ENCODE measurements around the gene CACNA1D. TPM values are rescaled to one million over a fixed set of nuclear protein-coding genes. Genes with fewer than 3 reads are reported as not detected.

The CACNA1D gene
- total and polyA plus RNA-seq, 2 donors (not counting 3 experiments of a cell fraction or from before 2014, with no cell fraction given) = 0.06 TPM; not detected in 1

DNA sequence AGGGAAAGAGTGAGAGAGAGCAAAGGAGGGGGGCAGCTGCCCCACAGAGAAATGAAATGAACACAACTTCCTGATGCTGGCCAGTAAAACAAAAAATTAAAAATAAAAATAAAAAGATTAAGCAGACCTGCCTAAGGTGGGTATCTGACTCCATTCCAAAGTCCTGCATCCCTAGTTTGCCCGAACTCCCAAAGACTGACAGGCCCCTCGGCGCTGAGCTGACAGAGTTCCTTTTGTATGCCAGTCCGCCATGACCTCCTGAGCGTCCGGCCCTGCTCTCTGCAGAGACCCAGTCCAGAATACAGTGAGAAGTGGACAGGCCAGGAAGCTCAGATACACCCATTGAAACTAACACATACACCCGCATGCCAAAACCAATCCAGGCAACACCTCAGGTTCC lies 296.9 kb downstream of the CACNA1D start:
- no peaks in the 10 kb centered on the region for H3K79me2 ChIP-seq (ENCODE audit: control insufficient read depth, insufficient read depth, low read length)
- intact Hi-C loops (cut with micrococcal nuclease) = no loop called here
- H3K9me1 ChIP-seq (replicated peaks; ENCODE audit: control insufficient read depth, extremely low read depth, insufficient read depth, low read length) = no peaks in the 10 kb centered on the region
- no peaks in the 10 kb centered on the region for H3K4me1 ChIP-seq (ENCODE audit: control insufficient read depth, extremely low read depth, insufficient read depth, low read length)
- dilution Hi-C loops (cut with MboI; ENCODE audit: extremely low pct_ligation_motif_present, low sequenced_read_pairs) = no loop called here
- no peak overlapping the region for H2AFZ ChIP-seq (ENCODE audit: low read depth, low read length)
- POLR2A ChIA-PET = no interaction called here
- no peak overlapping the region for H3K9ac ChIP-seq (replicated peaks; ENCODE audit: extremely low read depth, insufficient read depth, low read length)
- CTCF ChIA-PET = no interaction called here
- no peaks in the 10 kb centered on the region for H4K20me1 ChIP-seq (replicated peaks; ENCODE audit: control insufficient read depth, extremely low read depth, insufficient read depth, low read length)
- no TSS peak for BruUV-seq (replicated peaks)
- no peak overlapping the region for H3K4me2 ChIP-seq (ENCODE audit: insufficient read depth, low read length)
- no peak for FAIRE-seq
- H3K9me3 ChIP-seq (replicated peaks; ENCODE audit: control insufficient read depth, insufficient read depth, low read length) = no peaks in the 10 kb centered on the region
- no peak for DNase-seq (ENCODE audit: low read depth, low spot score)
- no peaks in the 10 kb centered on the region for H3K36me3 ChIP-seq (ENCODE audit: control insufficient read depth in 2 of 2, extremely low read depth in 1 of 2, insufficient read depth in 2 of 2, low read length in 2 of 2)
- TF ChIP-seq MYC (IDR thresholded peaks at IDR 0.05; ENCODE audit: low read depth, low read length) (no peak), GATA2 (IDR thresholded peaks at IDR 0.05; ENCODE audit: insufficient read depth, insufficient read length, low read depth, low read length) (no peak), POLR2AphosphoS5 (IDR thresholded peaks at IDR 0.05; ENCODE audit: insufficient read depth, low read depth, low read length) (no peak)
- no peaks in the 10 kb centered on the region for H3K27me3 ChIP-seq (ENCODE audit: control insufficient read depth in 2 of 2, insufficient read depth in 2 of 2, low read length in 2 of 2)
- no peak overlapping the region for H3K4me3 ChIP-seq (replicated peaks in 1 of 3; ENCODE audit: insufficient read depth in 1 of 3, low read depth in 1 of 3, low read length in 3 of 3)
- H3K27ac ChIP-seq (ENCODE audit: insufficient read depth, low read depth, low read length) = no peak overlapping the region

DNA sequence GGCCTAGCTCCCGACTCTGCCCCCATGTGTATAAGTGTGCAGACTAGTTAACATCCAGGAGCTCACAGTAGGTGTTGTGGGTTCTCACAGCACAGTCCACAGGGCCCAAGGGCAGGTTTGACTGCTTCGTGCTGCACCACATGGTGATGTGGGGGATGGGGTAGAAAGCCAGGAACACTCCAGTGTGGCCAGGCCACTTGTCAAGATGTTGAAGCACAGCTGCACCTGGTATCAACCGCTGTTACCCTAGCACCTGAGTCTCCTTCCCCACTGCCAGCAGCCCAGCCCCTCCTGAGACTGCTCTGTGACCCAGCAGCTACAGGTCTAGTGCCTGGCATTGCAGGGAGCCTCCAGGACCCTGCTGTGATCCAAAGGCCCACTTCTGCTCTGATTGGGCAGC lies 298.5 kb downstream of the CACNA1D start:
- H3K36me3 ChIP-seq (ENCODE audit: control insufficient read depth in 2 of 2, extremely low read depth in 1 of 2, insufficient read depth in 2 of 2, low read length in 2 of 2) = no peaks in the 10 kb centered on the region
- no peaks in the 10 kb centered on the region for H3K27me3 ChIP-seq (ENCODE audit: control insufficient read depth in 2 of 2, insufficient read depth in 2 of 2, low read length in 2 of 2)
- no peak for TF ChIP-seq JUN (IDR thresholded peaks at IDR 0.05; ENCODE audit: borderline replicate concordance, insufficient read depth, insufficient read length, low read depth)
- no peak for TF ChIP-seq POLR2A (IDR thresholded peaks at IDR 0.05; ENCODE audit: low read depth, low read length)
- TF ChIP-seq, protein P1, sequence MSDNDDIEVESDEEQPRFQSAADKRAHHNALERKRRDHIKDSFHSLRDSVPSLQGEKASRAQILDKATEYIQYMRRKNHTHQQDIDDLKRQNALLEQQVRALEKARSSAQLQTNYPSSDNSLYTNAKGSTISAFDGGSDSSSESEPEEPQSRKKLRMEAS (IDR thresholded peaks at IDR 0.05; ENCODE audit: insufficient read depth, insufficient read length) = no peak
- TF ChIP-seq EZH2 (IDR thresholded peaks at IDR 0.05; ENCODE audit: borderline replicate concordance, low read depth, low read length, severe bottlenecking) = no peak
- TF ChIP-seq FOS (IDR thresholded peaks at IDR 0.05; ENCODE audit: borderline replicate concordance, insufficient read depth, low read length) = no peak
- no peak for TF ChIP-seq POLR2AphosphoS5 (IDR thresholded peaks at IDR 0.05; ENCODE audit: insufficient read depth, low read depth, low read length)
- TF ChIP-seq CTCF (IDR thresholded peaks at IDR 0.05; ENCODE audit: extremely low read depth in 1 of 2, insufficient read depth in 1 of 2, low read depth in 1 of 2, low read length in 2 of 2) = no peak
- TF ChIP-seq MYC (IDR thresholded peaks at IDR 0.05; ENCODE audit: low read depth, low read length) = no peak
- no peak for TF ChIP-seq GATA2 (IDR thresholded peaks at IDR 0.05; ENCODE audit: insufficient read depth, insufficient read length, low read depth, low read length)
- H3K4me2 ChIP-seq (ENCODE audit: insufficient read depth, low read length) = no peak overlapping the region
- H2AFZ ChIP-seq (ENCODE audit: low read depth, low read length) = no peak overlapping the region
- DNase-seq (ENCODE audit: low read depth, low spot score) = no peak
- H3K79me2 ChIP-seq (ENCODE audit: control insufficient read depth, insufficient read depth, low read length) = no peaks in the 10 kb centered on the region
- no peaks in the 10 kb centered on the region for H3K9me1 ChIP-seq (replicated peaks; ENCODE audit: control insufficient read depth, extremely low read depth, insufficient read depth, low read length)
- dilution Hi-C loops (cut with MboI; ENCODE audit: extremely low pct_ligation_motif_present, low sequenced_read_pairs) (no loop called here), intact Hi-C loops (cut with micrococcal nuclease) (no loop called here)
- H3K9ac ChIP-seq (replicated peaks; ENCODE audit: extremely low read depth, insufficient read depth, low read length) = no peak overlapping the region
- H3K9me3 ChIP-seq (replicated peaks; ENCODE audit: control insufficient read depth, insufficient read depth, low read length) = no peaks in the 10 kb centered on the region
- no TSS peak for BruUV-seq (replicated peaks)
- no peaks in the 10 kb centered on the region for H3K4me1 ChIP-seq (ENCODE audit: control insufficient read depth, extremely low read depth, insufficient read depth, low read length)
- no peak overlapping the region for H3K4me3 ChIP-seq (replicated peaks in 1 of 3; ENCODE audit: insufficient read depth in 1 of 3, low read depth in 1 of 3, low read length in 3 of 3)
- no peak overlapping the region for H3K27ac ChIP-seq (ENCODE audit: insufficient read depth, low read depth, low read length)
- POLR2A ChIA-PET = no interaction called here
- no peaks in the 10 kb centered on the region for H4K20me1 ChIP-seq (replicated peaks; ENCODE audit: control insufficient read depth, extremely low read depth, insufficient read depth, low read length)
- FAIRE-seq = no peak
- CTCF ChIA-PET = no interaction called here
